ENCODE data around the gene PPARD.

Gene PPARD

DNA sequence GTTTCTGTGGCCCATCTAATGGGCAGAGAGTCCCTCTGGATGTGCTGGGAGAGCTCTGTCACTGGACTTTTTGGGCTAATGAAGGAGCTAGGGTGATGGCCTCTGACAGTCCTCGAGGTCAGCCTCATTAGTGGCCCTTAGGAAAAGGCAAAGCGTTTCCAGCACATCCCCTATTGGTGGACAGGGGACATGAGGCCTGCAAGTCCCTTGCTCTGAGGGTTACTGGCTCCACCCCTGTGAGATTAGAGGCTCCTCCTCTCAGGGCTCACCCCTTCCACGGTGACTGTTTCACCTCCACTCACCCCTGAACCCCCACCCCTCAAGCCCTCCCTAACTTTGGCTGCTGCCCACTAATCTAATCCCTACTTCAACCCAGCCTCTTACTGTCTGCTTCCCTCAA, 97.0 kb downstream of the PPARD start:
- no peaks in the 10 kb centered on the region for H3K9me3 Mint-ChIP-seq (ENCODE audit: low read depth)
- no peaks in the 10 kb centered on the region for H3K27me3 Mint-ChIP-seq
- H3K4me1 Mint-ChIP-seq (ENCODE audit: low read depth) = no peaks in the 10 kb centered on the region
- H3K27ac Mint-ChIP-seq = no peak overlapping the region
- no peak overlapping the region for H3K4me3 Mint-ChIP-seq
- H3K36me3 Mint-ChIP-seq = no peaks in the 10 kb centered on the region

DNA sequence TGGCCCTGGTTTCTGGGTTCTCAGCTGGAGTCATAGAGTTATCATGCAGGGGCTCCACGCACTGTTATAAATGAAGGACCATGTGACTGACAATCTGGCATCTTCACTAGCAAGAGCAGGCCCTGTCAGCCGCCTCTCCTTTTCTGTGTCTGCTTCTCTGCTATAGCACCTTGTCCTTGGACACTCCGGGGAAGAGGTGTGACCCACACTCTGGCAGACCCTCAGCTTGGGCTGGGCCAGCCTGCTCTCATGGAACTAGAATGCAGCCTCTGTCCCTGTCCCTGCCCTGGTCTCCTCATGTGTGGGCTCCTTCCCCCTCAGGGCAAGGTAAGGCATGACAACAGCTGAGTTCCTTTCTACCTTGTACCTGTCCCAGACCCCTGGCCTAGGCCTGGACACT, 98.8 kb downstream of the PPARD start:
- H3K36me3 Mint-ChIP-seq = no peaks in the 10 kb centered on the region
- peaks cover 5% of the 10 kb centered on the region for H3K4me1 Mint-ChIP-seq (ENCODE audit: low read depth)
- no peak overlapping the region for H3K4me3 Mint-ChIP-seq
- H3K9me3 Mint-ChIP-seq (ENCODE audit: low read depth) = no peaks in the 10 kb centered on the region
- H3K27ac Mint-ChIP-seq = no peak overlapping the region
- H3K27me3 Mint-ChIP-seq = no peaks in the 10 kb centered on the region

DNA sequence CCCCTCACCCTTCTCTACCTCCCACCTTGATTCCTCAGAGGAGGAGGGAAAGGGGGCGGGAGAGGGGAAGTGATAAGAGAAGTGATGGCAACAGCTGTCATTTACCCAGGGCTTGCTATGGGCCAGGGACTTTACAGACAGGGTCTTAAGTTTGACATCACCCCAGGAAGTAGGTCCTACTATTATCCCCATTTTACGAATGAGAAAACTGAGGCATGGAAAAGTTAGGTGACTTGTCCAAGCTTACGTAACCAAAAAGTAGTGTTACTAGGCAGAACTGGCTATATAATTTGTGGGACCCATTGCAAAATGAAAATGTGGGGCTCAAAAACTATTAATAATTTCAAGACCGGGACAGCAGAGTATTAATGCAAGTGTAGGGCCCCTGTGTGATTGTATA, 99.3 kb downstream of the PPARD start:
- H3K27me3 Mint-ChIP-seq = no peaks in the 10 kb centered on the region
- peaks cover 5% of the 10 kb centered on the region for H3K4me1 Mint-ChIP-seq (ENCODE audit: low read depth)
- no peak overlapping the region for H3K4me3 Mint-ChIP-seq
- H3K9me3 Mint-ChIP-seq (ENCODE audit: low read depth) = no peaks in the 10 kb centered on the region
- no peak overlapping the region for H3K27ac Mint-ChIP-seq
- H3K36me3 Mint-ChIP-seq = no peaks in the 10 kb centered on the region

DNA sequence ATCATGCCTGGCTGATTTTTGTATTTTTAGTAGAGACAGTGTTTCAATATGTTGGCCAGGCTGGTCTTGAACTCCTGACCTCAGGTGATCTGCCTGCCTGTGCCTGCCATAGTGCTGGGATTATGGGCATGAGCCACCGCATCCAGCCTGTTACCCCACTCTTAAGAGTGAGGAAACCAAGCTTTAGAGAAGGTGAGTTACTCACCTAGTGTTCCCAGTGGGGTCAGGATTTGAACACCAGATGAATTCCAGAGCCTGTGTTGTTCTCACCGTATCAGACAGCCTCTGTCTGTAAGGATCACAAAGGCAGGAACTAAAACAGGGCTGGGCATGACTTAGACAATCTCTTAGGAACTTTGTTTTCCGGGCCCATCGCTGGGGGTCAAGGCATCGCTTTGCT, 100.3 kb downstream of the PPARD start:
- Mint-ChIP-seq H3K9me3 (ENCODE audit: low read depth) (no peaks in the 10 kb centered on the region), H3K4me3 (no peak overlapping the region), H3K27ac (no peak overlapping the region), H3K4me1 (ENCODE audit: low read depth) (peaks cover 5% of the 10 kb centered on the region), H3K27me3 (no peaks in the 10 kb centered on the region), H3K36me3 (no peaks in the 10 kb centered on the region)

DNA sequence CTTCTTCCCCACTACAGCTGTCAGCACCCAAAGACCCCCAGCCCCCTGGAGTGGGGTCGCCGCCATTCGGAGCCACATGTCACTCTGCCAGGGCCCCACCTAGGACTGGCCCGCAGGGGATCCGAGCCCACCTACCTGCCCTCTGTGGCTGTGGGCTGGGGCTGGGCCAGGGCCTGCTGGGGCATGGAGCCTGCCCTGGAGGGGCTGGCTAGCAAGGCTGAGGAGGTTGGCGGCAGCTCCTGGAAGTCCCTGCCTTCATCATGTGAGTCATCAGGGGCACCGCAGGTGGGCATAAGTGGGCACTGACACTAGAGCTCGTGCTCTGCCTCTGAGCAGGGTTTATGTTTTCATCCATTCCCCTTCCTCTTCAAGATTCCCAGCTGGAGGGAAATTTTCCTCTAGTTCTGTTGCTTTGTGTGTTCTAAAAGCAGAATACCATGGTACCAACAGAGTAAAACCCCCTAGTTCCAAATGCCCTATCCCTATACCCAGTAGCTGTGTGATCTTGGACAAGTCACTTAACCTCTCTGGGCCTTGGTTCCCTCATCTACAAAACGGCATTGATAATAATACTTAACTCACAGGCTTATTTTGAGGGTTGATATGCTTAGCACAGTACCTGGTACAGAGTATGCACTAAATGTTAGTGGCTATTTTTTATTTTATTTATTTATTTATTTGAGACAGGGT, 101.1 kb downstream of the PPARD start:
- Mint-ChIP-seq H3K9me3 (ENCODE audit: low read depth) (no peaks in the 10 kb centered on the region), H3K36me3 (no peaks in the 10 kb centered on the region), H3K27ac (no peak overlapping the region), H3K4me3 (no peak overlapping the region), H3K27me3 (no peaks in the 10 kb centered on the region), H3K4me1 (ENCODE audit: low read depth) (peaks cover 5% of the 10 kb centered on the region)

DNA sequence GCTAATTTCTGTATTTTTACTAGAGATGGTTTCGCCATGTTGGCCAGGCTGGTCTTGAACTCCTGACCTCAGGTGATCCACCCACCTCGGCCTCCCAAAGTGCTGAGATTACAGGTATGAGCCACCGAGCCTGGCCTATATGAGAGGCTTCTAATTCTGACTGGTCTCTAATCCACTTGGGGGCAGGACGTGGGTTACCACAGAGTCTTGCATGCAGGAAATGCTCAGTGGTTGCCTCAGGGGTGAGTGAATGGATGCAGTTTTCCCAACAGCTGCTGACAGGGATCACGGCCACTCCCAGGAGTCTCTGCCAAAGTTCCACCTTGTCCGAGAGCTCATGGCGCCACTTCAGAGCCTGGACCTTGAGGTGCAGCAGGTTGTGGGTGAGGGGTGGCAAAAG, 103.3 kb downstream of the PPARD start:
- H3K36me3 Mint-ChIP-seq = no peaks in the 10 kb centered on the region
- H3K4me3 Mint-ChIP-seq = no peak overlapping the region
- H3K4me1 Mint-ChIP-seq (ENCODE audit: low read depth) = peaks cover 5% of the 10 kb centered on the region
- H3K27ac Mint-ChIP-seq = no peak overlapping the region
- H3K9me3 Mint-ChIP-seq (ENCODE audit: low read depth) = no peaks in the 10 kb centered on the region
- H3K27me3 Mint-ChIP-seq = no peaks in the 10 kb centered on the region

DNA sequence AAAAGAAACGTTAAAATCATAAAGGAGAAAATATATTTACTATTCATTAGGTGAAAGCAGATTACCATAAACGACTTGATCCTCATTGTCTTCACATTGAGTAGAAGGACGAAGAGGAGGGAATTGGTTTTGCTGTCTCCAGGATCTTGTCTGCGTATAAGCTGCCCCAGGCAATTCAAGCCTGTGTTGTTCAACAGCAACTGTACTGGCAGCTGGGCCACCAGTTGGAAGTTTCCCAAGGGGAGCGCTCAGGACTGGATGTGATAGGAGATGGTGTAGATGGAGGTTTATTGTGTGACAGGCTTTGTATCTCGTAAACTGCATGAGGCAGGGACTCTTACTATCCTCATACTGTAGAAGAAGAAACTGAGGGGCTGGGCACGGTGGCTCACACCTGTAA, 105.8 kb downstream of the PPARD start:
- Mint-ChIP-seq H3K27me3 (no peaks in the 10 kb centered on the region), H3K27ac (peak overlapping the region; percentile 22), H3K9me3 (ENCODE audit: low read depth) (no peaks in the 10 kb centered on the region), H3K4me1 (ENCODE audit: low read depth) (peaks cover 22% of the 10 kb centered on the region), H3K36me3 (no peaks in the 10 kb centered on the region), H3K4me3 (no peak overlapping the region)

DNA sequence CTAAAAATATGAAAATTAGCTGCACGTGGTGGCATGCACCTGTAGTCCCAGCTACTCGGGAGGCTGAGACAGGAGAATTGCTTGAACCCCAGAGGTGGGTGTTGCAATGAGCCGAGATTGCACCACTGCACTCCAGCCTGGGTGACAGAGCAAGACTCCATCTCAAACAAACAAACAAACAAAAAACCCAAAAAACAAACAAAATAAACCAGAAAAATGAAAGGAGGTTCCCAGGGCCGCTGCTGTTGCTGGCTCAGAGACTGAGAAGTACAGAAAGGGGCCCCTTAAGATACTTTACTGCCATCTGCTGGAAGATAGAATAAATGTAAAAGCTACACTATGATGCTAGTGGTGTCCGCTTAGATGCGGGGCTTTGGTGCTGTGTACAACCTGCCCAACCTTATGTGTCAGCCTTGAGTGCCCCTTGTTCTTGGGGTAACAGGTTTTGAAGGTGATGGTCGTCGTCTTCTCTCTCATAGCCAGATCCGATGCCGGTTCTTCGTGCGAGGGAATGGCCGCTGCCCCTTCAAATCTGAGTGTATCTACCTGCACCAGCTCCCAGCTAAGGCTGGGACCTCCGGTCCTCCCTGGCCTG, 107.0 kb downstream of the PPARD start:
- Mint-ChIP-seq H3K4me3 (no peak overlapping the region), H3K9me3 (ENCODE audit: low read depth) (no peaks in the 10 kb centered on the region), H3K36me3 (no peaks in the 10 kb centered on the region), H3K4me1 (ENCODE audit: low read depth) (peaks cover 30% of the 10 kb centered on the region), H3K27me3 (no peaks in the 10 kb centered on the region), H3K27ac (no peak overlapping the region)

DNA sequence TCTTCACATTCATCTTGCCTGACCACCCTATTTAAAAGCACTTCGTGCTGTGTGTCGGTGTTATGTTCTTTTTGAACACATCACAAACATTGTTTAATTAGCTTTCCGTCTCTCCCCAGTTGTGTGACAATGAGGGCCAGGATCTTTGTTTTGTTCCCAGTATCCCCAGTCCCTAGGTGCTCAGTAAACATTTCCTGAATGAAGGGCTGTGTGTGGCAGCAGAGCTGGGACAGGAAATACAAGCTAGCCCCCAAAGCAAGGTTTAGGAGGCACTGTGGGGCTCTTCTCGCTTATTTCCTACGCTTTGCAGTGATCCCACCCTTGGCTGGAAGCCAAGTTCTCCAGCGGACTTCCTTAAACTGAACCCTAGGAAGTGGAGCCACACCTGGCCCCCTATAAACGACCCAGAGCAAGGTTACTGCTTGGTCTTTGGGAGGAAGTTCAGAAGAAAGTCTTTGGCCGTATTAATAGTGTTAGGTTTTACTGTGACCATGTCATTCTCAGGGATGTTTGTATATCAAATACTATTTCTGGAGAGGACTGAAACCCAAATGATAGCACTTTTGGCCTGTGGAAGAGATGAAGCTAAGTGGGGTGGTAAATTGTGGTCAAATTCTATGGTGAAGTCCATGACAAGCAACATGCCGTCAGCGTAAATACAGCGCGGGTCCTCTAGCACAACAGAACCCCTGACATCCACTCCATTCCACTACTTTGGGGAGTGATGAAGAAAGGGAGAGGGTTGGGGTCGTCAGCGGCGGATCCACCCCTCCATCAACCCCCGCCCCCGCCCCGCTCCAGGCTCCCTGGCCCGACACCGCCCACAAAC, 109.2 kb downstream of the PPARD start:
- H3K27ac Mint-ChIP-seq = peak overlapping the region; percentile 18
- H3K9me3 Mint-ChIP-seq (ENCODE audit: low read depth) = no peaks in the 10 kb centered on the region
- H3K27me3 Mint-ChIP-seq = no peaks in the 10 kb centered on the region
- no peaks in the 10 kb centered on the region for H3K36me3 Mint-ChIP-seq
- H3K4me1 Mint-ChIP-seq (ENCODE audit: low read depth) = peaks cover 29% of the 10 kb centered on the region
- peak overlapping the region; percentile 82 for H3K4me3 Mint-ChIP-seq

DNA sequence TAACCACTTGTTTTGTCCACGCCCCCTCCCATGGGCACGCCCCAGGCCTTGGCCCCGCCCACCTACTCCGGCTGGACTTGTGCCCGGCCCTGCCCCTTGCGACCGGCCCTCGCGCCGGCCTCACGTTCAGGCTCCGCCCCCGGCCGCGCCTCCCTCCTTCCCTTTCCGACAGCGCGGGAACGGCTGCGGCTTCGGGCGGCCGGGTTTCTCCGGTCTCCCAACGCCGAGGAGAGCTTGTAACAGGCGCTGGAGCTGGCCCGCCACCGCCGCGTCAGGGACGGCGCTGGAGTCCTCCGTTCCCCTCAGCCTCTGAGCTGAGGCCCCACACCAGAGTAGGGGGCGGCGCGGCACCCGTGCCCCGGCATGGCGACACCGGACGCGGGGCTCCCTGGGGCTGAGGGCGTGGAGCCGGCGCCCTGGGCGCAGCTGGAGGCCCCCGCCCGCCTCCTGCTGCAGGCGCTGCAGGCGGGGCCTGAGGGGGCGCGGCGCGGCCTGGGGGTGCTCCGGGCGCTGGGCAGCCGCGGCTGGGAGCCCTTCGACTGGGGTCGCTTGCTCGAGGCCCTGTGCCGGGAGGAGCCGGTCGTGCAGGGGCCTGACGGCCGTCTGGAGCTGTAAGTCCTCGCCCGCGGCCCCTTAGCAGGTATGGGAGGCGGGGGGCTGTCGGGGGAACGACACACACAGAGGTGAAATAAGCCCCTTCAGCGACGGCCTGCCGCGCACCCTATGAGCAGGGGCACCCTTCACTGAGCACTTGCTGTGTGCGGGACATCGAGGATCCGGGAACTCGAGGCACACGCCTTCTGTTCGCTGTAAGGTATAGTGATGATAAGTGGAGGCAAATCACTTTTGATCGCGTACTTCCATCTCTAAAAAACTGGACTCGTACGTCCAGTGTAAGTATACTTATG, 110.1 kb downstream of the PPARD start, which contains the start of gene FANCE:
Gene FANCE, plus strand, starts transcription at position 156 of the 908 bp plus-strand sequence. Its CDS starts 208 bp downstream, at position 364.
- Mint-ChIP-seq H3K27ac (peak within 1 kb of the TSS; percentile 41), H3K27me3 (no peaks in the 10 kb centered on the region), H3K4me1 (ENCODE audit: low read depth) (peaks cover 29% of the 10 kb centered on the region), H3K4me3 (peak within 1 kb of the TSS; percentile 85), H3K36me3 (no peaks in the 10 kb centered on the region), H3K9me3 (ENCODE audit: low read depth) (no peaks in the 10 kb centered on the region)

DNA sequence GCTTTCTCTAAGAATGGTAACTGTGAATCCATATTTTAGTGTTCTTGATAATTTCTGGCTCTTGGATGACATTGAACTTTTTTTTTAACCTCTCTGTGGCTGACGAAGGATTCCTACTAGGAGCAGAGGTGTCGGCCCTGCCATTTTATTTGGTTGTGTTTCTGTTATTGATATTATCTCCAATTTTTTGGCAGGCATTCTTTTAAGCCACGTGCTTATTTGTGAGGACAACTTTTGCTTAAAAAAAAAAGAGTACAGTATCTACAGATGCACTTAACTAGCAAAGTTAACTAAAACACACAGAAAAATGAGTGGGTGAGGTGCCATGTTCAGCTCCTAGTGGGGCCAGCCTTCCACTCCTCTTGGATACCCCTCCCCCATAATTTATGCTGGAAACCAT, 110.9 kb downstream of the PPARD start:
- H3K9me3 Mint-ChIP-seq (ENCODE audit: low read depth) = no peaks in the 10 kb centered on the region
- H3K4me3 Mint-ChIP-seq = peak overlapping the region; percentile 85
- H3K27ac Mint-ChIP-seq = no peak overlapping the region
- H3K36me3 Mint-ChIP-seq = no peaks in the 10 kb centered on the region
- H3K4me1 Mint-ChIP-seq (ENCODE audit: low read depth) = peaks cover 29% of the 10 kb centered on the region
- no peaks in the 10 kb centered on the region for H3K27me3 Mint-ChIP-seq

DNA sequence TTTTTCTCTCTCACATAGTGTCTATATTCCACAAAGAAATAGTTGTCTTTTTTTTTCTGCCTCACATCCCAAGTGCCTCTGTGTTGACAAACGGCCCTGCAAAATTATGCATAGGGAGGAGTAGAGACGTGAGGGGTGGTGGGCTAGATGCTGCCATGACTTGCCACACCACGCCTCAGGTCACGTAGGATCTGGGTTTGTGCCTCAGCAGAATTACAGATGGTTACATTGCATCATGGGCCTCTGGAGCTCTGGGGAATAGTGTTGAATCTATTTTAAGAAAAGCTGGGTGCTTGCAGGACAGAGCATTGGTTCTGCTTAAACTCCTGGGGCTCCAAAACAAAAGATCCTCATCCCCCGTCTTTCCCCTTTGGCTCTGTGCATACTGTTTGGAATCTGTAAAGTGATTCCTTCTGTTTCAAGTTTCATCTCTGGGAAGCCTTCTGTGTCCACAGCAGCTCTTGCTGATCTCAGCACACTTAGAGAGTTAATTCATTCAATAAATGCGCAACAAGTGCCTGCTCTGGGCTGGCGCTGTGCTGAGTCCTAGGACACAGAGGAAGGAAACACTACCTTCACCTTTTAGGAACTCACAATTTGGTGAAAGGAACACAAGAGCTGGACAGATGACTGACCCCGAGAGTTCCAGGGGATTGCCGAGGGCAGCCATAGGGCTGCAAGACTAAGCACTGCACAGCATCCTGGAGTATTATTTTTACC, 112.2 kb downstream of the PPARD start:
- no peaks in the 10 kb centered on the region for H3K9me3 Mint-ChIP-seq (ENCODE audit: low read depth)
- peak overlapping the region; percentile 41 for H3K4me3 Mint-ChIP-seq
- H3K27ac Mint-ChIP-seq = no peak overlapping the region
- peaks cover 1% of the 10 kb centered on the region for H3K36me3 Mint-ChIP-seq
- peaks cover 29% of the 10 kb centered on the region for H3K4me1 Mint-ChIP-seq (ENCODE audit: low read depth)
- no peaks in the 10 kb centered on the region for H3K27me3 Mint-ChIP-seq

DNA sequence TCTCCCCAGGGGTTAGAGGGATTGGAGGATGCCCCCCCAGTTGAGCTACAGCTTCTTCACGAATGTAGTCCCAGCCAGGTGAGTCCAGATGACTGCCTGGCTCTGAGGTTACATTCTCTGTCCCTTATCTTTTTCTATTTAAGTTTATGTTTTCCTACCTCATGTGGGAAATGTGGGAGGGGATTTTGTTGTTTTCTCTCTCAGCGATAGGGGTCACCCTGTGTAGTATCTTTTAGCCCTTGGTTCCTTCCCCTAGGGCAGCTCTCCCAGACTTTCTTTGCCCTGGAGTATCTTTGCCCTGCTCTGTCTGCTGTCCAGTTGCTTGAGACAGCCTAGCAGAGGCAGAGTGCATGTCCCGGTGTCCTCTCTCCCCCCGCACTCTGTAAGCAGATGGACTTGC, 115.5 kb downstream of the PPARD start:
- Mint-ChIP-seq H3K27ac (no peak overlapping the region), H3K4me1 (ENCODE audit: low read depth) (peaks cover 15% of the 10 kb centered on the region), H3K27me3 (no peaks in the 10 kb centered on the region), H3K4me3 (no peak overlapping the region), H3K9me3 (ENCODE audit: low read depth) (no peaks in the 10 kb centered on the region), H3K36me3 (peaks cover 4% of the 10 kb centered on the region)

DNA sequence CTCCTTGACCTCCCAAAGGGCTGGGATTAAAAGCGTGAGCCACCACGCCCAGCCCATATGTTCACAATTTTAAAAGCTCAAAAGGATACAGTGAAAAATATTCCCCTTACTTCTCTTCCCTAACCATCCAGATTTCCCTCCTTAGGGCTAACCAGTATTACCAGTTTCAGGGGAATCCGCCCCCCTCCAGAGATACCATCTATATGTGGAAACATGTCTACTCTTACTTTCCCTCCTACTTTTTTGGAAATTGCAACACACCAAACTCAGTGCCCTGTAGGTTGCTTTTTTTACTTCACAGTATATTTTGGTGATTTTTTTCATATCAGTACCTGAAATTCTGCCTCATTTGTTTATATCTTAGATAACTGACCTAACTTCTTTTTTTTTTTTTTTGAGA, 118.9 kb downstream of the PPARD start:
- Mint-ChIP-seq H3K27me3 (no peaks in the 10 kb centered on the region), H3K27ac (no peak overlapping the region), H3K4me3 (no peak overlapping the region), H3K36me3 (peaks cover 10% of the 10 kb centered on the region), H3K9me3 (ENCODE audit: low read depth) (no peaks in the 10 kb centered on the region), H3K4me1 (ENCODE audit: low read depth) (peaks cover 1% of the 10 kb centered on the region)

Data from activated naive CD8-positive, alpha-beta T cell (primary cell).